Mammary epithelial cell (primary cell): ENCODE measurements around the gene ADGRL3.

ENCODE experiments used
- EZH2 ChIP-seq: IDR thresholded peaks from 2 replicates; pipeline ENCODE4 v1.6.1; 2012; ENCODE audit warnings: low read length, inconsistent platforms, borderline replicate concordance
- TF ChIP-seq, protein P1 (sequence below), 2 donors: IDR thresholded peaks in 1 of 2; conservative IDR thresholded peaks in 1 of 2; 2 replicates each; pipeline ENCODE4 v1.5.1; 2011 to 2012; ENCODE audit warnings: inconsistent platforms in 2 of 2, low read length in 2 of 2, mild to moderate bottlenecking in 2 of 2, control low read depth in 1 of 2, low read depth in 1 of 2; ENCODE audit not compliant: insufficient read depth in 1 of 2; ENCODE audit errors: extremely low read depth in 1 of 2

DNA sequence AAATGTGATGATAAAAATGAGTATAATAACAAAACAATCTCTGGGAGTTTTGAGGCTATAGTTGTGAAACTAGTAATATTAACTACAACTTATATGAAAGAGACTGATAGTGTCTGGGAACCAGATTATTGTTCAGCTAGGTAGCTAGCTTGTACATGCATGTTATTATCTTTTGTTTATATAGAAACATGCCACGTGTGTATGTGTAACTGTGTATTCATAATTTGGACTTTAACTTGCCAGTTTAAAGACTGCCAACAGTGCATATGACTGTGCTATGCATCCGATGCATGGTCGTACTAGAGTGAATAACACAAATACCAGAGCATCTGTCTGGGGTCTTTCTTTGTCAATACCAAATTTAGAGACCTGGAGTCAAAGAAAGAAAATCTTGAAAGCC lies 92.2 kb downstream of the ADGRL3 start:
- TF ChIP-seq, protein P1, sequence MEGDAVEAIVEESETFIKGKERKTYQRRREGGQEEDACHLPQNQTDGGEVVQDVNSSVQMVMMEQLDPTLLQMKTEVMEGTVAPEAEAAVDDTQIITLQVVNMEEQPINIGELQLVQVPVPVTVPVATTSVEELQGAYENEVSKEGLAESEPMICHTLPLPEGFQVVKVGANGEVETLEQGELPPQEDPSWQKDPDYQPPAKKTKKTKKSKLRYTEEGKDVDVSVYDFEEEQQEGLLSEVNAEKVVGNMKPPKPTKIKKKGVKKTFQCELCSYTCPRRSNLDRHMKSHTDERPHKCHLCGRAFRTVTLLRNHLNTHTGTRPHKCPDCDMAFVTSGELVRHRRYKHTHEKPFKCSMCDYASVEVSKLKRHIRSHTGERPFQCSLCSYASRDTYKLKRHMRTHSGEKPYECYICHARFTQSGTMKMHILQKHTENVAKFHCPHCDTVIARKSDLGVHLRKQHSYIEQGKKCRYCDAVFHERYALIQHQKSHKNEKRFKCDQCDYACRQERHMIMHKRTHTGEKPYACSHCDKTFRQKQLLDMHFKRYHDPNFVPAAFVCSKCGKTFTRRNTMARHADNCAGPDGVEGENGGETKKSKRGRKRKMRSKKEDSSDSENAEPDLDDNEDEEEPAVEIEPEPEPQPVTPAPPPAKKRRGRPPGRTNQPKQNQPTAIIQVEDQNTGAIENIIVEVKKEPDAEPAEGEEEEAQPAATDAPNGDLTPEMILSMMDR (conservative IDR thresholded peaks at IDR 0.05 in 1 of 2, IDR thresholded peaks at IDR 0.05 in 1 of 2; ENCODE audit: extremely low read depth in 1 of 2, insufficient read depth in 1 of 2, low read depth in 1 of 2, low read length in 2 of 2): no peak
- TF ChIP-seq EZH2: no peak
